OCI-LY1 (cell line): ENCODE data around the gene ABCC2.

Experiments used
- CTCF ChIP-seq: fragments of 200-600 bp; sonication (generic), shearing (Covaris generic); IDR thresholded peaks from 2 replicates; pipeline ENCODE4 v1.5.1; 2017; ENCODE audit warnings: mild to moderate bottlenecking, antibody characterized with exemption, low read length, moderate library complexity, mixed read lengths
- EZH2 ChIP-seq: fragments of 200-600 bp; sonication (generic), shearing (Covaris generic); IDR thresholded peaks from 2 replicates; pipeline ENCODE4 v1.8.0; 2017; ENCODE audit warnings: borderline replicate concordance, mixed run types, mild to moderate bottlenecking, antibody characterized with exemption, low read length, moderate library complexity, mixed read lengths

GRCh38 chr10:99808270-99808669 is 25.8 kb downstream of the ABCC2 start:
- TF ChIP-seq EZH2 = no peak
- no peak for TF ChIP-seq CTCF
